22Rv1 (cell line): ENCODE results near the gene CMYA5.
"Not testable (repeated sequence)": the region's sequence is repeated elsewhere in the genome, so short reads cannot be mapped to it uniquely, and the experiment has no call there.

ENCODE experiments used
- CTCF ChIP-seq: fragments of 450-650 bp; IDR thresholded peaks from 2 replicates; pipeline ENCODE4 v1.5.1; 2017; ENCODE audit warnings: mild to moderate bottlenecking
- ZFX ChIP-seq: fragments of 450-650 bp; IDR thresholded peaks from 2 replicates; pipeline ENCODE4 v1.6.1; 2017; ENCODE audit warnings: antibody characterized with exemption, borderline replicate concordance

DNA sequence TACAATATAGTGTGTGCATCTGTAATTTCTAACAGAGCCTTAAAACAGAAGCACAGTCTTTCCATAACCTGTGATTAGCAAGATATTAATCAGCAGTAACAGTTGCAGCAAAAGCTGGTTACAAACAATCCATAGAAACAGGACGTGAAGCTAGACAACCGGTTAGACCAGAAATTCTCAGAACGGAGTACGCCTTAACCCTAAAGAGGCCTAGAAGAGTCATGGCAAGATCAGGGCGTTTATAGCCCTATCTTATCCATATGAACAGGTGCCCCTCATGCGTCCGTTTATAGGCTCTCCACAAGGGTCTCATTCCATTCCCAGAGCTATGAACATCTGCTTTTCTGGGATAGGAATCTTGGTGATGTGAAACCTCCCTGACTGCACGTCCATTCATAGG is 16.7 kb downstream of the CMYA5 start:
- TF ChIP-seq CTCF, ZFX: not testable (repeated sequence)
